Thyroid gland (tissue), 4 donors: ENCODE measurements around the gene MTMR2. TPM values are rescaled to one million over a fixed set of nuclear protein-coding genes. Genes with fewer than 3 reads are reported as not detected.

Source experiments
- DNase-seq, 2 donors: peaks; one replicate each; pipeline ENCODE4 v3.0.0-alpha.2; 2019
- H3K27ac ChIP-seq, 3 donors: fragments of 200-600 bp; sonication (generic); 1 replicate in 2 of 3; 2 replicates in 1 of 3; pipeline ENCODE4 v1.5.1; 2016 to 2019; ENCODE audit warnings: mild to moderate bottlenecking in 1 of 3, moderate library complexity in 1 of 3
- H3K27me3 ChIP-seq: fragments of 200-600 bp; sonication (generic); one replicate; pipeline ENCODE4 v1.5.1; 2019
- H3K36me3 ChIP-seq, 2 donors: fragments of 200-600 bp; sonication (generic); one replicate each; pipeline ENCODE4 v1.5.1; 2016 to 2019
- H3K4me1 ChIP-seq, 2 donors: fragments of 200-600 bp; sonication (generic); one replicate each; pipeline ENCODE4 v1.5.1; 2017 to 2019
- H3K4me3 ChIP-seq, 3 donors: fragments of 200-600 bp; sonication (generic); replicated peaks in 1 of 3; 1 replicate in 2 of 3; 2 replicates in 1 of 3; pipeline ENCODE4 v1.5.1; 2016; ENCODE audit warnings: mild to moderate bottlenecking in 1 of 3
- H3K9me3 ChIP-seq: fragments of 200-600 bp; sonication (generic); one replicate; pipeline ENCODE4 v1.5.1; 2017
- POLR2A ChIP-seq, 2 donors: fragments of 450-650 bp; IDR thresholded peaks; one replicate each; pipeline ENCODE4 v1.6.1; 2017; ENCODE audit warnings: antibody characterized with exemption in 2 of 2, mild to moderate bottlenecking in 2 of 2, moderate library complexity in 1 of 2
- WGBS, 2 donors: methylation state at CpG; one replicate each; pipeline ENCODE4 v1.1.5; 2017; 5-methylcytosine and 5-hydroxymethylcytosine counted together
- intact Hi-C: fragments of 100-400 bp; cut with DNase I; formaldehyde crosslinking; loops from one replicate; pipeline ENCODE4 v1.15.1; 2023
- total RNA-seq, 4 donors: library from RNA; depleted of rRNA; stranded (reverse); fragments of >200 nt; gene quantifications; one replicate each; pipeline ENCODE4 v1.2.3, GENCODE V29; 2016
- TF ChIP-seq, protein P1 (sequence below), 6 experiments: fragments of 200-600 bp in 3 of 6; fragments of 450-650 bp in 3 of 6; sonication (generic) in 3 of 6; IDR thresholded peaks; one replicate each; pipeline ENCODE4 v1.5.1; 2016 to 2019; ENCODE audit warnings: antibody characterized with exemption in 6 of 6, mild to moderate bottlenecking in 2 of 6, inconsistent platforms in 1 of 6, moderate library complexity in 1 of 6

MTMR2 gene
- total RNA-seq, 4 donors from 2014 or later, result 24.1 to 27.5 (median 27.0) TPM

DNA sequence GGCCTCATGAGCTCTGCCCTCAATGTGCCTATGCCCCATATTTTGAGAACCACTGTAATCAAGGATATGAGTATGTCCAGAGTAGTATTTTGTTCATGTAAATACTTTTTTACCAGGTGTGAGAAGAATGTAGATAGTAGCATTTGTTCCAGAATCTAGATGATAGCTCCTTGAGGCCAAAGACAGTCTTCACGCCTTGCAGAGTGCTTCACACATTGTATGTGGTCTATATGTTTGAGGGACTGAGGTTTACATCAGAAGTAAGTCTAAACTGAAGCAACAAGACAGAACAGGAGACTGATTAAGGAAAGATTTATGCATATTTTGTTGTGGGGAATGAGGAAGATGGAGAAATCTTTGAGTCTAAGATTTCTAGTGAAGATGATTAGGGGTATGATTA lies 121.1 kb downstream of the MTMR2 start:
- no peaks in the 10 kb centered on the region for H3K9me3 ChIP-seq
- no peaks in the 10 kb centered on the region for H3K36me3 ChIP-seq
- intact Hi-C loops, result no loop called here
- WGBS, 2 donors, result 97 to 100% methylated on average over 1 of the region's 1 CpG
- no peak for DNase-seq
- no peak overlapping the region for H3K4me3 ChIP-seq
- H3K27ac ChIP-seq, result no peak overlapping the region
- TF ChIP-seq, protein P1, sequence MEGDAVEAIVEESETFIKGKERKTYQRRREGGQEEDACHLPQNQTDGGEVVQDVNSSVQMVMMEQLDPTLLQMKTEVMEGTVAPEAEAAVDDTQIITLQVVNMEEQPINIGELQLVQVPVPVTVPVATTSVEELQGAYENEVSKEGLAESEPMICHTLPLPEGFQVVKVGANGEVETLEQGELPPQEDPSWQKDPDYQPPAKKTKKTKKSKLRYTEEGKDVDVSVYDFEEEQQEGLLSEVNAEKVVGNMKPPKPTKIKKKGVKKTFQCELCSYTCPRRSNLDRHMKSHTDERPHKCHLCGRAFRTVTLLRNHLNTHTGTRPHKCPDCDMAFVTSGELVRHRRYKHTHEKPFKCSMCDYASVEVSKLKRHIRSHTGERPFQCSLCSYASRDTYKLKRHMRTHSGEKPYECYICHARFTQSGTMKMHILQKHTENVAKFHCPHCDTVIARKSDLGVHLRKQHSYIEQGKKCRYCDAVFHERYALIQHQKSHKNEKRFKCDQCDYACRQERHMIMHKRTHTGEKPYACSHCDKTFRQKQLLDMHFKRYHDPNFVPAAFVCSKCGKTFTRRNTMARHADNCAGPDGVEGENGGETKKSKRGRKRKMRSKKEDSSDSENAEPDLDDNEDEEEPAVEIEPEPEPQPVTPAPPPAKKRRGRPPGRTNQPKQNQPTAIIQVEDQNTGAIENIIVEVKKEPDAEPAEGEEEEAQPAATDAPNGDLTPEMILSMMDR (IDR thresholded peaks at IDR 0.05), result no peak
- TF ChIP-seq POLR2A (IDR thresholded peaks at IDR 0.05), result no peak
- no peaks in the 10 kb centered on the region for H3K27me3 ChIP-seq
- no peaks in the 10 kb centered on the region for H3K4me1 ChIP-seq

DNA sequence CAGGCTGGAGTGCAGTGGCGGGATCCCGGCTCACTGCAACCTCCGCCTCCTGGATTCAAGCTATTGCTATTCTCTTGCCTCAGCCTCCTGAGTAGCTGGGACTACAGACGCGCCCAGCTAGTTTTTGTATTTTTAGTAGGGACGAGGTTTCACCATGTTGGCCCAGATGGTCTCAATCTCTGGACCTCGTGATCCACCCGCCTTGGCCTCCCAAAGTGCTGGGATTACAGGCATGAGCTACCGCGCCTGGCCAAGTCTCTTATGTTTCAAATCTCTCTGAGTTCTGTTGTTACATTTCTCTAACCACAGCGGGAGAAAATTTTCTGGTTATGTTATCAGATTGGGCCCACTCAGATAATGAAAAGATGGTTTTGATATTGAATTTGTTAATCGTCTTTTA lies 123.5 kb downstream of the MTMR2 start:
- Histone ChIP-seq H3K27ac (no peak overlapping the region), H3K9me3 (no peaks in the 10 kb centered on the region), H3K27me3 (no peaks in the 10 kb centered on the region), H3K4me3 (no peak overlapping the region), H3K36me3 (no peaks in the 10 kb centered on the region), H3K4me1 (no peaks in the 10 kb centered on the region)
- no peak for TF ChIP-seq POLR2A (IDR thresholded peaks at IDR 0.05)
- TF ChIP-seq, protein P1 (IDR thresholded peaks at IDR 0.05), result no peak
- intact Hi-C loops, result no loop called here
- 93 to 96% methylated on average over 12 of the region's 12 CpGs for WGBS, 2 donors
- DNase-seq, result no peak

DNA sequence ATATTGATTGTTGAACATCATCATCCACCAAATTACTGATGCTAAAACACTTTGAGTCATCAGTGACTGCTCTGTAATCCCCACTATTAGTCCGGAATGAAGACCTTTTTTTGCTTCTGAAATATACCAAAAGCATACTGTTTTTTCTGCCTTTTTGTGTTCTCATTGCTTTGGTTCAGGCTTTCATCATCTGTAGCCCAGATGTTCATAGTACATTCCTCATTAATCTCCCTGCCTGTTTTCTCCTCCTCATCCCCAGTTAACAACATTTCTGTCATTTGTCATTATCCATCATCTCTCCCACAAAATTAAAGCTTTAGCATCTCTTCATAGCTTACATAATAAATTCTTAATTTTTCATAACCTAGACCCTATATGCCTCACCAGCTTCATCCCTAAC lies 124.4 kb downstream of the MTMR2 start:
- Histone ChIP-seq H3K36me3 (no peaks in the 10 kb centered on the region), H3K4me3 (no peak overlapping the region), H3K4me1 (no peaks in the 10 kb centered on the region), H3K27me3 (no peaks in the 10 kb centered on the region), H3K27ac (no peak overlapping the region), H3K9me3 (no peaks in the 10 kb centered on the region)
- no peak for DNase-seq
- intact Hi-C loops, result no loop called here
- TF ChIP-seq, protein P1 (IDR thresholded peaks at IDR 0.05), result no peak
- TF ChIP-seq POLR2A (IDR thresholded peaks at IDR 0.05), result no peak
- 86 to 88% methylated on average over 1 of the region's 1 CpG for WGBS, 2 donors

DNA sequence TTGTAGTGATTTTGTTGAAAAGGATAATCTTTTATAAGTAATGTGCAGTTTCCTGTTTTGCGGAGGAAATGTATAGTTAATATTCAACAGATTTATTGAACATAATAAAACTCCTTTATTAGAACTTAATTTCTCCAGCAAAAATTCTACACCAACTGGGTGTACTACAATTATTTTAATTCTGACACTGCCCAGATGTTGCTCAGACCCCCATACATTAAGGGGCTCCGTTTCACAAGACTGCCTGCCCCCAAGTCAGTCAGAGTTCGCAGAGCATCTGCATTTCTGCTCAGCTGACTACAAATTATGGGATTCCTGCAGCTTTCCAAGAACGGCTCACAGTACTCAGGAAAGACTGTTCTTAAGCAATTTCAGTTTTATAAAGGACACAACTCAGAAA lies 127.4 kb downstream of the MTMR2 start:
- H3K9me3 ChIP-seq, result no peaks in the 10 kb centered on the region
- no peaks in the 10 kb centered on the region for H3K36me3 ChIP-seq
- no peak overlapping the region for H3K27ac ChIP-seq
- intact Hi-C loops, result no loop called here
- peaks cover 10% of the 10 kb centered on the region in 2 donors for H3K4me1 ChIP-seq
- WGBS, 2 donors, result 93 to 95% methylated on average over 4 of the region's 4 CpGs
- DNase-seq, result no peak
- H3K4me3 ChIP-seq, result no peak overlapping the region
- no peak for TF ChIP-seq POLR2A (IDR thresholded peaks at IDR 0.05)
- TF ChIP-seq, protein P1 (IDR thresholded peaks at IDR 0.05), result no peak
- no peaks in the 10 kb centered on the region for H3K27me3 ChIP-seq

DNA sequence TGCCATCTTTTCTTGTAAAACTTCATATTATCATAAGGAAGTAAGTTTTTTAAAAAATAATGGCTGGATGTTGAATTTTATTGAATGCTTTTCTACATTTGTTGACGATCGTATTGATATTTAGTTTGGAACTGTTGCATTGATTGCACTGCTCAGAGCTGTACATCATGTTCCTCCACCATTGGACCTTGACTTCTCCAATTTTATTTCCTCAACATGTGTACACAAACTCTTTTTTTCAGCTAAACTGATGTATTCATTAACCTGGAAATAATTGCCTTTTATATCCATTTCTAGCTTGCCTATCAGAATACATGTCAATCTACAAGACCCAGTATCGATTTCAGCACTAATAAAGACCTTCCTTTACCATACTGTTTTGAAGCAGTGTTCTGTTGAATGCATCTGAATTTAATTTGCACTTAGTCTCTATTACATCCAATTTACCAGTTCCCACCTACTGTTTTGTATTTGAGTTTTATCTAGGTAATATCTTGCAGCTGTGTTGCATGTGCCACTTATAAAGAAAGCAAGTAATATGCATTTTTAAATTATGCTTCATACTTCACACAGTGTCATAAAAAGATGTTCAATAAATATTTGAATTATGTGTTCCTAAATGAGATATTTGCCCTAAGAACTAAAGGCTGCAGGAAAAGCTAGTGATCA lies 128.1 kb downstream of the MTMR2 start:
- Histone ChIP-seq H3K27ac (no peak overlapping the region), H3K36me3 (no peaks in the 10 kb centered on the region), H3K27me3 (no peaks in the 10 kb centered on the region), H3K4me1 (peaks cover 11 to 12% of the 10 kb centered on the region in 2 donors), H3K9me3 (no peaks in the 10 kb centered on the region), H3K4me3 (no peak overlapping the region)
- intact Hi-C loops, result no loop called here
- DNase-seq, result no peak
- 96% methylated on average over 3 of the region's 3 CpGs for WGBS, 2 donors
- TF ChIP-seq, protein P1 (IDR thresholded peaks at IDR 0.05), result no peak
- no peak for TF ChIP-seq POLR2A (IDR thresholded peaks at IDR 0.05)
